ENCODE data around the gene CSAD. TPM values are rescaled to one million over a fixed set of nuclear protein-coding genes. Genes with fewer than 3 reads are reported as not detected.

CSAD gene
- total and polyA plus RNA-seq, 2 of the 13 experiments (the other 11 are each of a cell fraction or from before 2014, with no cell fraction given) = 7.2 to 23.5 TPM

- TF ChIP-seq ZNF281 (CRISPR knock-in tag; IDR thresholded peaks at IDR 0.05; ENCODE audit: borderline replicate concordance) = peak; percentile 84; the same call in 1 of the 2 replicates
- TF ChIP-seq KMT2B (CRISPR knock-in tag; IDR thresholded peaks at IDR 0.05) = 0 out of 2 replicates have a peak, but pooled peaks have one; percentile 32
- TF ChIP-seq TBL1XR1 (IDR thresholded peaks at IDR 0.05; ENCODE audit: borderline replicate concordance, low read length, partially characterized antibody) = peak; percentile 54
- no peak for TF ChIP-seq PCBP2 (optimal IDR thresholded peaks at IDR 0.05; ENCODE audit: low read depth, low read length, poor library complexity, severe bottlenecking)
- TF ChIP-seq ZNF567 (CRISPR knock-in tag; IDR thresholded peaks at IDR 0.05; ENCODE audit: borderline replicate concordance) = no peak
- TF ChIP-seq EHMT2 (IDR thresholded peaks at IDR 0.05; ENCODE audit: borderline replicate concordance, low read depth, low read length) = no peak
- no peak for TF ChIP-seq GPBP1L1 (CRISPR knock-in tag; IDR thresholded peaks at IDR 0.05)
- no peak for TF ChIP-seq MBNL3 (CRISPR knock-in tag; conservative IDR thresholded peaks at IDR 0.05)
- peak; percentile 41; the same call in 1 of the 2 replicates for TF ChIP-seq ZFP1 (CRISPR knock-in tag; IDR thresholded peaks at IDR 0.05)
- no peak for TF ChIP-seq AHDC1 (CRISPR knock-in tag; IDR thresholded peaks at IDR 0.05; ENCODE audit: borderline replicate concordance)
- TF ChIP-seq LRRFIP1 (CRISPR knock-in tag; conservative IDR thresholded peaks at IDR 0.05) = no peak
- no peak for TF ChIP-seq ZSCAN30 (CRISPR knock-in tag; IDR thresholded peaks at IDR 0.05)
- TF ChIP-seq ZEB1 (IDR thresholded peaks at IDR 0.05; ENCODE audit: insufficient replicate concordance, low read depth) = no peak
- TF ChIP-seq ZNF253 (CRISPR knock-in tag; IDR thresholded peaks at IDR 0.05; ENCODE audit: borderline replicate concordance) = no peak
- TF ChIP-seq CREB1 (IDR thresholded peaks at IDR 0.05) = no peak
- no peak for TF ChIP-seq CREB1 (CRISPR knock-in tag; IDR thresholded peaks at IDR 0.05)
- TF ChIP-seq MAFF (IDR thresholded peaks at IDR 0.05; ENCODE audit: low read depth, low read length) = 0 out of 2 replicates have a peak, but pooled peaks have one; percentile 2
Observed at GRCh38 chr12:53174881-53175491, 5.7 kb downstream of the CSAD start (continued).

All from HepG2 (cell line).